Adrenal gland (tissue), 12 donors: ENCODE data around the gene RPH3AL. TPM values are rescaled to one million over a fixed set of nuclear protein-coding genes. Genes with fewer than 3 reads are reported as not detected.

ENCODE experiments used
- DNase-seq, 7 donors: peaks; one replicate each; pipeline ENCODE4 v3.0.0-alpha.2; 2019 to 2020
- H3K27ac ChIP-seq, 5 donors: fragments of 200-600 bp; sonication (generic) in 4 of 5; 1 replicate in 3 of 5; 2 replicates in 2 of 5; pipeline versions ENCODE4 v1.5.1 to v1.8.0; 2016 to 2020; ENCODE audit warnings: mild to moderate bottlenecking in 1 of 5
- H3K27me3 ChIP-seq: fragments of 200-600 bp; 2 replicates; pipeline ENCODE4 v1.8.0; 2021
- H3K36me3 ChIP-seq, 2 donors: fragments of 200-600 bp; replicated peaks in 1 of 2; 1 replicate in 1 of 2; 2 replicates in 1 of 2; pipeline versions ENCODE4 v1.5.1 to v1.8.0; 2018 to 2022
- H3K4me1 ChIP-seq, 2 donors: fragments of 200-600 bp; replicated peaks in 1 of 2; 1 replicate in 1 of 2; 2 replicates in 1 of 2; pipeline versions ENCODE4 v1.5.1 to v1.8.0; 2018 to 2021
- H3K4me3 ChIP-seq, 4 donors: fragments of 200-600 bp; sonication (generic) in 3 of 4; one replicate each; pipeline ENCODE4 v1.5.1; 2016 to 2018
- H3K9me3 ChIP-seq, 3 donors: fragments of 200-600 bp; sonication (generic) in 1 of 3; replicated peaks in 1 of 3; 1 replicate in 2 of 3; 2 replicates in 1 of 3; pipeline versions ENCODE4 v1.5.1 to v1.8.0; 2016 to 2021
- POLR2A ChIP-seq, 2 donors: fragments of 450-650 bp; IDR thresholded peaks; one replicate each; pipeline ENCODE4 v1.6.1; 2017; ENCODE audit warnings: antibody characterized with exemption in 2 of 2, mild to moderate bottlenecking in 2 of 2, moderate library complexity in 1 of 2
- WGBS, 4 donors: extraction: QIAGEN DNeasy Blood & Tissue Kit in 2 of 4; methylation state at CpG; one replicate each; pipeline versions ENCODE4 v1.1.5 to v1.1.7; 2013 to 2017; 5-methylcytosine and 5-hydroxymethylcytosine counted together
- intact Hi-C, 2 donors: fragments of 100-400 bp; cut with DNase I; formaldehyde crosslinking; loops; one replicate each; pipeline versions ENCODE4 v1.14.1 to v1.15.0; 2022 to 2023
- polyA plus RNA-seq, 3 donors: library from polyadenylated mRNA; stranded (reverse); fragments of 200-250 nt in 2 of 3; fragments of 350-450 nt in 1 of 3; fragmentation: Illumina TruSeq in 1 of 3; extraction: RNeasy Lipid Tissue Mini Kit (QIAGEN cat#74804) in 1 of 3; gene quantifications; one replicate each; pipeline ENCODE4 v1.2.3, GENCODE V29; 2013 to 2014
- total RNA-seq, 9 donors: library from RNA; depleted of rRNA in 4 of 9; stranded (reverse); fragments of >200 nt in 4 of 9; fragments of 120-200 nt in 1 of 9; fragmentation: NEBNext Ultra II Directional in 1 of 9; extraction: Animal tissue kit (Norgen Biotek cat#: 25700) in 1 of 9; gene quantifications; one replicate each; pipeline versions ENCODE4 v1.1.0 to v1.2.4, GENCODE V29; 2013 to 2023
- TF ChIP-seq, protein P1 (sequence below), 6 experiments: fragments of 450-650 bp in 4 of 6; fragments of 200-600 bp in 2 of 6; sonication (generic) in 1 of 6; IDR thresholded peaks; 1 replicate in 5 of 6; 2 replicates in 1 of 6; pipeline versions ENCODE4 v1.5.1 to v1.8.0; 2016 to 2021; ENCODE audit warnings: antibody characterized with exemption in 6 of 6, mild to moderate bottlenecking in 2 of 6, moderate library complexity in 1 of 6
- donor health status: healthy with polysubstance abuse.
- donor health status: Bipolar disorder and iron deficiency.
- donor health status: DM: yes; HTN: yes; CAD: no.
- donor health status: DM: no; HTN: no; CAD: no.
- donor health status: DM: no; HTN: no; CAD: no.
- donor health status: DM: yes; HTN: yes; CAD: no.

RPH3AL gene
- total and polyA plus RNA-seq, 12 donors, result 7.7 to 79.2 (median 33.7) TPM

GRCh38 chr17:306536-307294 lies 45.9 kb downstream of the RPH3AL start:
- Histone ChIP-seq H3K9me3 (no peaks in the 10 kb centered on the region), H3K4me1 (peaks cover 0 to 16% of the 10 kb centered on the region in 2 donors), H3K27ac (peak overlapping the region in 2 of 5 donors; percentile 10 to 55), H3K4me3 (no peak overlapping the region), H3K27me3 (no peaks in the 10 kb centered on the region), H3K36me3 (no peaks in the 10 kb centered on the region)
- TF ChIP-seq, protein P1, sequence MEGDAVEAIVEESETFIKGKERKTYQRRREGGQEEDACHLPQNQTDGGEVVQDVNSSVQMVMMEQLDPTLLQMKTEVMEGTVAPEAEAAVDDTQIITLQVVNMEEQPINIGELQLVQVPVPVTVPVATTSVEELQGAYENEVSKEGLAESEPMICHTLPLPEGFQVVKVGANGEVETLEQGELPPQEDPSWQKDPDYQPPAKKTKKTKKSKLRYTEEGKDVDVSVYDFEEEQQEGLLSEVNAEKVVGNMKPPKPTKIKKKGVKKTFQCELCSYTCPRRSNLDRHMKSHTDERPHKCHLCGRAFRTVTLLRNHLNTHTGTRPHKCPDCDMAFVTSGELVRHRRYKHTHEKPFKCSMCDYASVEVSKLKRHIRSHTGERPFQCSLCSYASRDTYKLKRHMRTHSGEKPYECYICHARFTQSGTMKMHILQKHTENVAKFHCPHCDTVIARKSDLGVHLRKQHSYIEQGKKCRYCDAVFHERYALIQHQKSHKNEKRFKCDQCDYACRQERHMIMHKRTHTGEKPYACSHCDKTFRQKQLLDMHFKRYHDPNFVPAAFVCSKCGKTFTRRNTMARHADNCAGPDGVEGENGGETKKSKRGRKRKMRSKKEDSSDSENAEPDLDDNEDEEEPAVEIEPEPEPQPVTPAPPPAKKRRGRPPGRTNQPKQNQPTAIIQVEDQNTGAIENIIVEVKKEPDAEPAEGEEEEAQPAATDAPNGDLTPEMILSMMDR (IDR thresholded peaks at IDR 0.05), result no peak
- no peak for TF ChIP-seq POLR2A (IDR thresholded peaks at IDR 0.05)
- no peak for DNase-seq
- 88 to 95% (median 91%) methylated on average over 16 to 23 of the region's 26 CpGs for WGBS, 4 donors
- intact Hi-C loops, result no loop called here

DNA sequence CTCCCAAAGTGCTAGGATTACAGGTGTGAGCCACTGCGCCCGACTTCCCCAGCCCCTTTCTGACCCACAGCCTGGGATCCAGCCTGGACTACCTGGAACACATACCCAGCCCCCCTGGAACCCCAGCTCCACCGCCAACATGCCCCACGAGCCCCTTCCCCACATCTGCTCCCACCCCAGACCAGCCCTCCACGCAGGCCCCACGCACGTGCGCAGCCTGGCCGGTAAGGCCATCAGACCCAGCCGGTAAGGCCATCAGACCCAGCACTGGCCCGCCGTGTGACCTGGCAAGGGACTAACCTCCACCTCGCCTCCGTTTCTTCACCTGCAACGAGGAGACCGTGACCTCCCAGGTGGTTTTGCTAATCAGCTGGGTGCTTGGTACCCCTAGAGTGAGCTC lies 46.5 kb downstream of the RPH3AL start:
- WGBS, 4 donors, result 97% methylated on average over 14 to 16 of the region's 16 CpGs
- DNase-seq, result no peak
- Histone ChIP-seq H3K4me1 (peaks cover 0 to 16% of the 10 kb centered on the region in 2 donors), H3K27ac (peak overlapping the region in 1 of 5 donors; percentile 83), H3K9me3 (no peaks in the 10 kb centered on the region), H3K4me3 (no peak overlapping the region), H3K27me3 (no peaks in the 10 kb centered on the region), H3K36me3 (no peaks in the 10 kb centered on the region)
- TF ChIP-seq POLR2A (IDR thresholded peaks at IDR 0.05), result no peak
- TF ChIP-seq, protein P1 (IDR thresholded peaks at IDR 0.05), result no peak
- intact Hi-C loops, result no loop called here

DNA sequence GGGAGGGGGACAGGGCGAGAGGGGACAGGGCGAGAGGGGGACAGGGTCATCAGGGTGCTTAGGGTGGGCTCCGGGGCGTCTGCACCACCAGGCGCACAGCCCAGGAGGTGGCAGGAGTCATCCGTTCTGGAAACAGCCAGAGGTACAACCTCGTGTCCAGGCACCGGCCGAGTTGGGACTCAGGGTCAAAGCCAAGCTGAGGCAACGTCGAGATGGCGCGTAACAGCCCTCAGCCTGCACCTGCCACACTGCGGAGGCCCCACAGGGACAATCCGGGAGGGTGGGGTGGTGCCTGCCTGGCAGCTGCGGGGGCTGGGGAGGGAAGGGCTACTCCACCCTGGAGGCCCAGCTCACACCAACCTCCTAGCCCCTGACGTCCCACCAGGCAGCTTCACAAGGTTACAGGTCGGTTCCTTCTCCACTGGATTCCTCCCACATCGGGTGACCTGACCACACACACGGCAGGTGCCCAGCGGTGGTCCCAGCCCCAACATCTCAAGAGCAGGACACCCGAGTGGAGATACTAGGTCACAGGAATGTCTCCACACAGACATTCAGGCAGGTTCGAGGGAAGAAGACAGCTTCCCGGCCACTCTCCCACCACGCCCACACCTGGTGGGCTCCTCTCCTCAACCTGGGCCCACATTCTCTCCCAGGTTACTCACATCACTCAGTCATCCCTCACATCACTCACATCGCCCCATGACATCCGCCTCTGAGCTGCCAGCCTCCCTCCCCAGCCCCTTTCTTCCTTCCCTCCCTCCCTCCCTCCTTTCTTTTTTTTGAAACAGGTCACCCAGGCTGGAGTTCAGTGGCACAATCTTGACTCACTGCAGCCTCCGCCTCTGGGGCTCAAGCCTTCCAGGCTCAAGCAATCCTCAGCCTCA lies 47.3 kb downstream of the RPH3AL start:
- Histone ChIP-seq H3K4me3 (no peak overlapping the region), H3K36me3 (no peaks in the 10 kb centered on the region), H3K4me1 (peaks cover 0 to 16% of the 10 kb centered on the region in 2 donors), H3K27me3 (no peaks in the 10 kb centered on the region), H3K9me3 (no peaks in the 10 kb centered on the region), H3K27ac (peak overlapping the region in 2 of 5 donors; percentile 80 to 83)
- intact Hi-C loops, result no loop called here
- no peak for TF ChIP-seq POLR2A (IDR thresholded peaks at IDR 0.05)
- TF ChIP-seq, protein P1 (IDR thresholded peaks at IDR 0.05), result peak in 2 of 6 experiments; percentile 12 to 37
- DNase-seq, result peak in 5 of 7 donors; percentile 64 to 85 (median 80)
- 63 to 77% (median 66%) methylated on average over 9 to 28 of the region's 28 CpGs for WGBS, 4 donors

GRCh38 chr17:304461-304860 lies 48.1 kb downstream of the RPH3AL start:
- intact Hi-C loops, result no loop called here
- H3K4me3 ChIP-seq, result no peak overlapping the region
- H3K4me1 ChIP-seq, result peaks cover 0 to 18% of the 10 kb centered on the region in 2 donors
- no peaks in the 10 kb centered on the region for H3K9me3 ChIP-seq
- no peak for TF ChIP-seq POLR2A (IDR thresholded peaks at IDR 0.05)
- TF ChIP-seq, protein P1 (IDR thresholded peaks at IDR 0.05), result no peak
- DNase-seq, result peak in 5 of 7 donors; percentile 44 to 74 (median 66)
- no peaks in the 10 kb centered on the region for H3K36me3 ChIP-seq
- H3K27me3 ChIP-seq, result no peaks in the 10 kb centered on the region
- 24 to 55% (median 42%) methylated on average over 10 of the region's 10 CpGs for WGBS, 4 donors
- peak overlapping the region in 2 of 5 donors; percentile 80 to 83 for H3K27ac ChIP-seq
